HepG2 (cell line): Measurements from ENCODE around the gene MDFI. TPM values are rescaled to one million over a fixed set of nuclear protein-coding genes. Genes with fewer than 3 reads are reported as not detected.

Source experiments
- DPF2 ChIP-seq: sonication (generic); formaldehyde crosslinking; IDR thresholded peaks from 2 replicates; pipeline ENCODE4 v1.4.0; 2020; ENCODE audit warnings: mild to moderate bottlenecking, low read depth, missing genetic modification reagents, borderline replicate concordance
- HOXA5 ChIP-seq: sonication (generic); formaldehyde crosslinking; IDR thresholded peaks from 2 replicates; pipeline ENCODE4 v1.4.0; 2020; ENCODE audit warnings: missing genetic modification reagents
- MED8 ChIP-seq: sonication (generic); formaldehyde crosslinking; IDR thresholded peaks from 2 replicates; pipeline ENCODE4 v1.8.1; 2023; ENCODE audit warnings: mild to moderate bottlenecking, missing genetic modification reagents; ENCODE audit not compliant: insufficient replicate concordance
- NAIF1 ChIP-seq: sonication (generic); formaldehyde crosslinking; IDR thresholded peaks from 2 replicates; pipeline ENCODE4 v1.5.0; 2020; ENCODE audit warnings: mild to moderate bottlenecking, missing genetic modification reagents, borderline replicate concordance
- PRPF4 ChIP-seq: fragments of 200-400 bp; formaldehyde crosslinking; IDR thresholded peaks from 2 replicates; pipeline ENCODE4 v1.6.1; 2016; ENCODE audit warnings: low read length, low read depth; ENCODE audit not compliant: poor library complexity, severe bottlenecking
- RXRB ChIP-seq: IDR thresholded peaks from 2 replicates; pipeline ENCODE4 v1.6.1; 2016; ENCODE audit warnings: borderline replicate concordance, missing genetic modification reagents, missing compliant biosample characterization
- SCMH1 ChIP-seq: sonication (generic); formaldehyde crosslinking; IDR thresholded peaks from 2 replicates; pipeline ENCODE4 v1.9.0; 2021; ENCODE audit warnings: missing genetic modification reagents, mild to moderate bottlenecking, borderline replicate concordance
- SETDB1 ChIP-seq: sonication (generic); formaldehyde crosslinking; IDR thresholded peaks from 2 replicates; pipeline ENCODE4 v1.5.1; 2020; ENCODE audit warnings: missing genetic modification reagents, mild to moderate bottlenecking, borderline replicate concordance
- SMAD9 ChIP-seq: sonication (generic); formaldehyde crosslinking; IDR thresholded peaks from 2 replicates; pipeline ENCODE4 v1.5.1; 2020; ENCODE audit warnings: mild to moderate bottlenecking, missing genetic modification reagents
- SMARCC2 ChIP-seq: fragments of 450-650 bp; IDR thresholded peaks from 2 replicates; pipeline ENCODE4 v1.6.1; 2017; ENCODE audit warnings: antibody characterized with exemption, mild to moderate bottlenecking
- TOE1 ChIP-seq: sonication (generic); formaldehyde crosslinking; IDR thresholded peaks from 2 replicates; pipeline ENCODE4 v1.4.0; 2020; ENCODE audit warnings: mild to moderate bottlenecking, missing genetic modification reagents
- YEATS4 ChIP-seq: sonication (generic); formaldehyde crosslinking; IDR thresholded peaks from 2 replicates; pipeline ENCODE4 v1.4.0; 2020; ENCODE audit warnings: missing genetic modification reagents, borderline replicate concordance
- ZBTB38 ChIP-seq: sonication (generic); formaldehyde crosslinking; IDR thresholded peaks from 2 replicates; pipeline ENCODE4 v1.5.1; 2020; ENCODE audit warnings: mild to moderate bottlenecking, missing genetic modification reagents
- ZC3H13 ChIP-seq: sonication (generic); formaldehyde crosslinking; IDR thresholded peaks from 2 replicates; pipeline ENCODE4 v1.8.1; 2023; ENCODE audit warnings: mild to moderate bottlenecking, missing genetic modification reagents, moderate library complexity
- ZNF207 ChIP-seq: fragments of 450-650 bp; IDR thresholded peaks from 2 replicates; pipeline ENCODE4 v1.6.1; 2016; ENCODE audit warnings: antibody characterized with exemption, borderline replicate concordance
- ZNF30 ChIP-seq: sonication (generic); formaldehyde crosslinking; IDR thresholded peaks from 2 replicates; pipeline ENCODE4 v1.5.0; 2020; ENCODE audit warnings: mild to moderate bottlenecking, missing genetic modification reagents
- ZNF337 ChIP-seq: sonication (generic); formaldehyde crosslinking; IDR thresholded peaks from 2 replicates; pipeline ENCODE4 v1.5.1; 2020; ENCODE audit warnings: missing genetic modification reagents, low read depth, mild to moderate bottlenecking, borderline replicate concordance
- ZNF614 ChIP-seq: IDR thresholded peaks from 2 replicates; pipeline ENCODE4 v1.6.1; 2018; ENCODE audit warnings: missing biosample characterization, missing genetic modification reagents, inconsistent platforms, borderline replicate concordance
- ZNF713 ChIP-seq: sonication (generic); formaldehyde crosslinking; IDR thresholded peaks from 2 replicates; pipeline ENCODE4 v1.4.0; 2020; ENCODE audit warnings: mild to moderate bottlenecking, missing genetic modification reagents
- ZNF782 ChIP-seq: sonication (generic); formaldehyde crosslinking; IDR thresholded peaks from 2 replicates; pipeline ENCODE4 v1.4.0; 2020; ENCODE audit warnings: missing genetic modification reagents, mild to moderate bottlenecking, borderline replicate concordance
- polyA plus RNA-seq, 8 experiments: library from polyadenylated mRNA; depleted of rRNA in 3 of 8; stranded (reverse) in 7 of 8; unstranded in 1 of 8; fragments of >200 nt; fragmentation: Illumina TruSeq in 4 of 8; extraction: Trizol in 4 of 8; gene quantifications; 2 replicates each; pipeline versions ENCODE4 v1.2.1 to v1.2.3, GENCODE V29; 2011 to 2016; ENCODE audit warnings: low read depth in 4 of 8, missing spikeins in 1 of 8, mixed read lengths in 1 of 8; ENCODE audit not compliant: insufficient read depth in 1 of 8
- total RNA-seq, 5 experiments: library from RNA; depleted of rRNA; stranded (reverse); fragments of >200 nt; fragmentation: Illumina TruSeq; extraction: Trizol; gene quantifications; 2 replicates each; pipeline ENCODE4 v1.2.3, GENCODE V29; 2016; ENCODE audit warnings: low read depth in 1 of 5
- TF ChIP-seq, protein P1 (sequence below): sonication (generic); formaldehyde crosslinking; IDR thresholded peaks from 2 replicates; pipeline ENCODE4 v1.4.0; 2020; ENCODE audit warnings: missing genetic modification reagents, mild to moderate bottlenecking, borderline replicate concordance
- TF ChIP-seq, protein P2 (sequence below): sonication (generic); formaldehyde crosslinking; IDR thresholded peaks from 2 replicates; pipeline ENCODE4 v1.5.1; 2020; ENCODE audit warnings: missing genetic modification reagents, mild to moderate bottlenecking, borderline replicate concordance
- TF ChIP-seq, protein P3 (sequence below): sonication (generic); formaldehyde crosslinking; IDR thresholded peaks from 2 replicates; pipeline ENCODE4 v1.4.0; 2020; ENCODE audit warnings: mild to moderate bottlenecking, missing genetic modification reagents
- TF ChIP-seq, protein P4 (sequence below): sonication (generic); formaldehyde crosslinking; IDR thresholded peaks from 2 replicates; pipeline ENCODE4 v1.4.0; 2020; ENCODE audit warnings: mild to moderate bottlenecking, missing genetic modification reagents

MDFI gene
- total and polyA plus RNA-seq, 2 of the 13 experiments (the other 11 are each of a cell fraction or from before 2014, with no cell fraction given): 0.28 TPM; not detected in 1

DNA sequence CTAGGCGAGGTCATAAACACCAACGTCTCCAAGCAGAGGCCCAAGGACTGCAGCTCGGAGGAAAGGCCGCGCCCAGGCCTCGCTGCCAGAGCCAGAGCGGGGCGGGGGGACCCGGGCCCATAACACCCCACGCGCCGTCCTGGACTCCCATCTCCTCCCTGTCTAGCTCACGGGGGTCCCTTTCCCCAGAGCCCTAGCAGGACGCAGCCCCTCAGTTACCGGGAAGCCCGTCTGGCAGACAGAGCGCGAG, 44.9 kb downstream of the MDFI start (continued):
- TF ChIP-seq SMAD9 (CRISPR knock-in tag): no peak
- no peak for TF ChIP-seq HOXA5 (CRISPR knock-in tag)
- TF ChIP-seq RXRB (CRISPR knock-in tag): no peak
- TF ChIP-seq ZNF337 (CRISPR knock-in tag): no peak
- no peak for TF ChIP-seq ZNF207
- no peak for TF ChIP-seq PRPF4
- TF ChIP-seq, protein P1, sequence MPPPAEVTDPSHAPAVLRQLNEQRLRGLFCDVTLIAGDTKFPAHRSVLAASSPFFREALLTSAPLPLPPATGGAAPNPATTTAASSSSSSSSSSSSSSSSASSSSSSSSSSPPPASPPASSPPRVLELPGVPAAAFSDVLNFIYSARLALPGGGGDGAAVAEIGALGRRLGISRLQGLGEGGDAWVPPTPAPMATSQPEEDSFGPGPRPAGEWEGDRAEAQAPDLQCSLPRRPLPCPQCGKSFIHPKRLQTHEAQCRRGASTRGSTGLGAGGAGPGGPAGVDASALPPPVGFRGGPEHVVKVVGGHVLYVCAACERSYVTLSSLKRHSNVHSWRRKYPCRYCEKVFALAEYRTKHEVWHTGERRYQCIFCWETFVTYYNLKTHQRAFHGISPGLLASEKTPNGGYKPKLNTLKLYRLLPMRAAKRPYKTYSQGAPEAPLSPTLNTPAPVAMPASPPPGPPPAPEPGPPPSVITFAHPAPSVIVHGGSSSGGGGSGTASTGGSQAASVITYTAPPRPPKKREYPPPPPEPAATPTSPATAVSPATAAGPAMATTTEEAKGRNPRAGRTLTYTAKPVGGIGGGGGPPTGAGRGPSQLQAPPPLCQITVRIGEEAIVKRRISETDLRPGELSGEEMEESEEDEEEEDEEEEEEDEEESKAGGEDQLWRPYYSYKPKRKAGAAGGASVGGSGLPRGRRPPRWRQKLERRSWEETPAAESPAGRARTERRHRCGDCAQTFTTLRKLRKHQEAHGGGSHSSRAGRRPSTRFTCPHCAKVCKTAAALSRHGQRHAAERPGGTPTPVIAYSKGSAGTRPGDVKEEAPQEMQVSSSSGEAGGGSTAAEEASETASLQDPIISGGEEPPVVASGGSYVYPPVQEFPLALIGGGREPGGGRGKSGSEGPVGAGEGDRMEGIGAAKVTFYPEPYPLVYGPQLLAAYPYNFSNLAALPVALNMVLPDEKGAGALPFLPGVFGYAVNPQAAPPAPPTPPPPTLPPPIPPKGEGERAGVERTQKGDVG (CRISPR knock-in tag): 0 out of 2 replicates have a peak, but pooled peaks have one; percentile 81
- TF ChIP-seq ZNF30 (CRISPR knock-in tag): 0 out of 2 replicates have a peak, but pooled peaks have one; percentile 40
- TF ChIP-seq TOE1 (CRISPR knock-in tag): no peak
- TF ChIP-seq, protein P2, sequence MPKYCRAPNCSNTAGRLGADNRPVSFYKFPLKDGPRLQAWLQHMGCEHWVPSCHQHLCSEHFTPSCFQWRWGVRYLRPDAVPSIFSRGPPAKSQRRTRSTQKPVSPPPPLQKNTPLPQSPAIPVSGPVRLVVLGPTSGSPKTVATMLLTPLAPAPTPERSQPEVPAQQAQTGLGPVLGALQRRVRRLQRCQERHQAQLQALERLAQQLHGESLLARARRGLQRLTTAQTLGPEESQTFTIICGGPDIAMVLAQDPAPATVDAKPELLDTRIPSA (CRISPR knock-in tag): 0 out of 2 replicates have a peak, but pooled peaks have one; percentile 76
- no peak for TF ChIP-seq NAIF1
- no peak for TF ChIP-seq SMARCC2
- TF ChIP-seq SCMH1 (CRISPR knock-in tag): no peak
- TF ChIP-seq YEATS4 (CRISPR knock-in tag): 0 out of 2 replicates have a peak, but pooled peaks have one; percentile 29
- no peak for TF ChIP-seq MED8 (CRISPR knock-in tag)
- no peak for TF ChIP-seq ZNF713 (CRISPR knock-in tag)
- TF ChIP-seq DPF2 (CRISPR knock-in tag): no peak
- TF ChIP-seq ZC3H13 (CRISPR knock-in tag): 0 out of 2 replicates have a peak, but pooled peaks have one; percentile 17
- 0 out of 2 replicates have a peak, but pooled peaks have one; percentile 6 for TF ChIP-seq ZNF782 (CRISPR knock-in tag)
- TF ChIP-seq ZBTB38 (CRISPR knock-in tag): peak; percentile 88
- no peak for TF ChIP-seq ZNF614 (CRISPR knock-in tag)
- TF ChIP-seq SETDB1 (CRISPR knock-in tag): 0 out of 2 replicates have a peak, but pooled peaks have one; percentile 15
- TF ChIP-seq, protein P3, sequence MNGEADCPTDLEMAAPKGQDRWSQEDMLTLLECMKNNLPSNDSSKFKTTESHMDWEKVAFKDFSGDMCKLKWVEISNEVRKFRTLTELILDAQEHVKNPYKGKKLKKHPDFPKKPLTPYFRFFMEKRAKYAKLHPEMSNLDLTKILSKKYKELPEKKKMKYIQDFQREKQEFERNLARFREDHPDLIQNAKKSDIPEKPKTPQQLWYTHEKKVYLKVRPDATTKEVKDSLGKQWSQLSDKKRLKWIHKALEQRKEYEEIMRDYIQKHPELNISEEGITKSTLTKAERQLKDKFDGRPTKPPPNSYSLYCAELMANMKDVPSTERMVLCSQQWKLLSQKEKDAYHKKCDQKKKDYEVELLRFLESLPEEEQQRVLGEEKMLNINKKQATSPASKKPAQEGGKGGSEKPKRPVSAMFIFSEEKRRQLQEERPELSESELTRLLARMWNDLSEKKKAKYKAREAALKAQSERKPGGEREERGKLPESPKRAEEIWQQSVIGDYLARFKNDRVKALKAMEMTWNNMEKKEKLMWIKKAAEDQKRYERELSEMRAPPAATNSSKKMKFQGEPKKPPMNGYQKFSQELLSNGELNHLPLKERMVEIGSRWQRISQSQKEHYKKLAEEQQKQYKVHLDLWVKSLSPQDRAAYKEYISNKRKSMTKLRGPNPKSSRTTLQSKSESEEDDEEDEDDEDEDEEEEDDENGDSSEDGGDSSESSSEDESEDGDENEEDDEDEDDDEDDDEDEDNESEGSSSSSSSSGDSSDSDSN (CRISPR knock-in tag): no peak; the same call in 1 of the 2 replicates
- TF ChIP-seq, protein P4, sequence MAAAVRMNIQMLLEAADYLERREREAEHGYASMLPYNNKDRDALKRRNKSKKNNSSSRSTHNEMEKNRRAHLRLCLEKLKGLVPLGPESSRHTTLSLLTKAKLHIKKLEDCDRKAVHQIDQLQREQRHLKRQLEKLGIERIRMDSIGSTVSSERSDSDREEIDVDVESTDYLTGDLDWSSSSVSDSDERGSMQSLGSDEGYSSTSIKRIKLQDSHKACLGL (CRISPR knock-in tag): peak; percentile 44; the same call in 1 of the 2 replicates
